Testis (tissue), 2 donors: ENCODE results near the gene WIPF3.

Experiments used
- CTCF ChIP-seq, 3 experiments: fragments of 450-650 bp in 2 of 3; fragments of 200-600 bp in 1 of 3; sonication (generic) in 1 of 3; IDR thresholded peaks; one replicate each; pipeline ENCODE4 v1.5.1; 2016 to 2019; ENCODE audit warnings: antibody characterized with exemption in 3 of 3, mild to moderate bottlenecking in 2 of 3, moderate library complexity in 1 of 3
- POLR2A ChIP-seq: fragments of 450-650 bp; IDR thresholded peaks from one replicate; pipeline ENCODE4 v1.6.1; 2017; ENCODE audit warnings: antibody characterized with exemption, mild to moderate bottlenecking, moderate library complexity

DNA sequence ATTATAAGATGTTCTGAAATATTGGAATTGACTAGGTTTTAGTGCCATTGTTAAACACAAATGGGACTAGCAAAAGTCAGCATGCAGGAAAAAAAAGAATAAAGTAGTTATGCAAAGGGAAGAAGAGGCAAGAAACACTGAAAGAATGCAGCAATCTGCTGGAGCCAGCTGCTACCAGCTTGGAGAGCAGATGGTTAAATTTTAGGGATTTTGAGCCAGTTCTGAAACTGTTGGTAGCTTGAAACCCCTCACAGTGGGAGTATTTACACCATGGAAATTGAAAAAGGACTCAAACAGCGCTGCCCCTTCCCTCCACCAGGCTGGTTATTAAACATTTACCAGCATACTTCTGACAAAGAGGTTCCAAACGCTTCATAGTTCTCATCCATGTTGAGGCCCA lies 142.3 kb downstream of the WIPF3 start:
- TF ChIP-seq CTCF (IDR thresholded peaks at IDR 0.05) (no peak), POLR2A (no peak)
